NCI-H2227 treated with DMSO at 0.1 percent for 48 hours (cell line): ENCODE measurements around the gene MAP3K4.

Experiments
- DNase-seq: peaks from one replicate; lab custom pipeline; 2025; lab: John Stamatoyannopoulos, UW

MAP3K4 gene

GRCh38 chr6:161143663-161144430 lies 152.3 kb downstream of the MAP3K4 start:
- no peak for DNase-seq

GRCh38 chr6:161150136-161150535 lies 158.6 kb downstream of the MAP3K4 start:
- DNase-seq: no peak

- DNase-seq: no peak
Measured at GRCh38 chr6:161150566-161150965, 159.0 kb downstream of the MAP3K4 start.

GRCh38 chr6:161151059-161151645 lies 159.6 kb downstream of the MAP3K4 start:
- DNase-seq: no peak

DNA sequence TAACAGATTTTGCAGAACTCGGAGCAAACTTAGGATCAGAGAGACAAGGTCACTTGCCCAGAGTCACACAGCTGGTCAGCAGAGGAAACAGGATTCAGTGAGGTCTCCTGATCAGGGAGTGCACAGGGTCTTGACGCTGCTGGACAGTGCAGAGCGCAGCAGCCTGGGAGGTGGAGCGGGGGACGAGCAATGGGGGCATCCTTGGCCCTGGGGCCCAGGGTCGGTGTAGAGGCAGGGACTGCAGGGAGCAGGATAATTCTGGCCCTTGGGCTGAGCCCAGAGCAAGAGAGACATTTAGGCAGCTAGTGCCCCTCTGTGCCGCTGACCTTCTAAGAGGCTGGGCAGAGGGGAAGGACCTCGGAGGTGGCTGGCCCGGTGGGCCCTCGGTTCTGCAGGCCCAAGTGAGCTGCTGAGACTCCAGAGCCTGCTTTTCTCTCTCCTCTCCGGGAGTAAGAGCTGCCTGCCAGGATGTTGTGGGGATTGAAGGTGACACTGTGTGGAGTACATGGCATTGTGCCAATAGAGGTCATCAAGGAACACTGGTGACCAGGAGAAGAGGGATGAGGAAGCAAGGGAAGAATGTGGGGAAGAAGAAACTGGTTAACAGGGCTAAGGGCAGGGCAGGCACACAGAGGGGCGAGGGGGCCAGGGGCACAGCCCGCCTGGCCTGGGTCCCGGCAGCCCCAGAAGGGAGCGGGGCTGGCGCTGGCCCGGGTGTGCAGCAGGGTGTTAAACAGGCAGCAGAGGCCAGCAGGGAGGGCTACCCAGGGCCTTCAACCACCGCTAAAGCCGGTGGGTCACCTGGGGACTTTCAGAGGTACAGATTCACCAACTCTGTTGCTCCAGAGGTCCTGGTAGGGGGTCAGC lies 160.3 kb downstream of the MAP3K4 start:
- DNase-seq: no peak

GRCh38 chr6:161152527-161152862 lies 160.9 kb downstream of the MAP3K4 start:
- DNase-seq: no peak

GRCh38 chr6:161152907-161153662 lies 161.5 kb downstream of the MAP3K4 start:
- DNase-seq: no peak

- DNase-seq: no peak
Measured at GRCh38 chr6:161153725-161154124, 162.2 kb downstream of the MAP3K4 start.

DNA sequence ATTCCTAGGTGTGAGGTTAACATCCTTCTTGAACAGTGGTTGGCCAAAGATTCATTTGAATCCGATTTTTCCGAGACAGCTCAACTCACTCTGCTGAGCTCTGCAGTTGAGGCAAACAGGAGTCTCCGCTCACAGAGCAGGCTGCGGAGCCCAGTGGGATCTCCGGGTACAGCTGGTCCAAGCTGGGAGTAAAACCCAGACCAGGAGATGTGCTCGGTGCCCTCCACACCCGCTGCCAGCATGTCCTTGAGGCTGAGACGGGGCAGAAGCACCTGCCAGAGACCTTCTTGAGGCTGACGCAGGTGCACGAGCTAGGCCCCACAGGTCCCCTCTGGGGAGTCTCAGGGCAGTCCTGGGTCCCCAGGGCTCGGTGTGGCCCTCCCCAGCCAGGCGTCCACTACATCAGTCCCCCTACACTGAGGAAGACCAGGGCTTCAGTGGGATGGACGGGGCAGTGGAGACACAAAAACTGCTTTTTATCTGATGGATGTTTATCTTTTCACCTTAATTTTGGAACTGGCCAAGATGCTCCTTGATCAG lies 163.3 kb downstream of the MAP3K4 start:
- no peak for DNase-seq

GRCh38 chr6:161161121-161161520 lies 169.6 kb downstream of the MAP3K4 start:
- no peak for DNase-seq

- no peak for DNase-seq
Measured at GRCh38 chr6:161161889-161162624, 170.5 kb downstream of the MAP3K4 start.

- DNase-seq: no peak
Measured at GRCh38 chr6:161162722-161163121, 171.2 kb downstream of the MAP3K4 start.

DNA sequence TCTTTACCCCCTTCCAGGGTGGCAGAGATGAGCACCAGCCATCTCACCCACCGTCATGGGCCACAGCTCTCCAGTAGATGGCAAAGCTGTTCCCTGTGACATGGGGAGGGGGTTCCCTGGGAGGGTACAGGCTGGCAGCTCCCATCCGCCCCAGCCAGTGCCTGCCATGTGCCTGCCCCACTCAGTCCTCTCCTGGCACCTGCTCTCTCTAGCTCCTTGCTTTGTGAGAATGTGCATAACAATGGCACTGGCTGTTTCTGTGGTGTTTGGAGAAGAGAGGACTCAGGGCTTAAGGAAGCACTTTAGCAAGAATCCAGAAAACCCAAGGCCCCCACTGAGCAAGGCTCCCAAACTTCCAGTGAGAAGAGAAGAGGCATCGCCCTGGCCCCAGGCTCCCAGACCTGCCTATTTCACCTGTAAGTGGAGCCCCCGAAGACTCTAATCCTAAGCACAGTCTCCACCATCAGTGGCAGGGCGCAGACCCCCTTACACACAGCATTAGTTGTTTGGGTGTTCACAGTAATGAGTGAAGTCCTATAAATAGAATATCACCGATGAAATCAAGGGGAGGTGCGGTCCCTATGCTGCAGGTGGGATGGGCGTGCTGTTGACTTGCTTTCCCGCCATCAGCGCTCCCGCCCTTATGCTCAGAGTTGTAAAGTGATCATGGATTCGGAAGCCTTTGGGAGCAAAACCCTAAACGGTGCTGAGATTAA lies 172.1 kb downstream of the MAP3K4 start:
- DNase-seq: no peak

DNA sequence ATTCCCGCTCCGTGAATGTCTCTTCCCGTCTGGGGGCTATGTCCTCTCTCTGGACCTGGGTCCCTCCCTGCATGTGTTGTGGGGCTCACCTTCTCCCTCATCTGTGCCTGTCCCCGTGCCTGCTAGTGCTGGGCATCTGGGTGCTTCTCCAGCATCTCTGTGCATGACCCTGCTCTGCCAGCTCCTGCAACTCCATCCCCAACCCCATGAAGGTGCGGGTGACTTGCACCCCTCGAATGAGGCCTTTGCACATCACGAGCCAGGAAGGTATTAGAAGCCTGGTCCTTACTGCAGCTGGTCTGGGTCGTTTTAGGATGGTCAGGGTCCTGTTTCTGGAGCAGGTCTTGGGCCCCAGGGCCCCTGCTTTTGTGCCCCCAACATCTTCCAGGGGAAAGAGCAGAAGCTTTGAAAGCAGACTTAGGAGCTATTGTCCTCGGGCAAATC lies 172.6 kb downstream of the MAP3K4 start:
- no peak for DNase-seq

GRCh38 chr6:161166176-161166575 lies 174.6 kb downstream of the MAP3K4 start:
- no peak for DNase-seq

GRCh38 chr6:161166677-161167076 lies 175.1 kb downstream of the MAP3K4 start:
- no peak for DNase-seq
